ENCODE data around the gene DAB1.

The DAB1 gene

DNA sequence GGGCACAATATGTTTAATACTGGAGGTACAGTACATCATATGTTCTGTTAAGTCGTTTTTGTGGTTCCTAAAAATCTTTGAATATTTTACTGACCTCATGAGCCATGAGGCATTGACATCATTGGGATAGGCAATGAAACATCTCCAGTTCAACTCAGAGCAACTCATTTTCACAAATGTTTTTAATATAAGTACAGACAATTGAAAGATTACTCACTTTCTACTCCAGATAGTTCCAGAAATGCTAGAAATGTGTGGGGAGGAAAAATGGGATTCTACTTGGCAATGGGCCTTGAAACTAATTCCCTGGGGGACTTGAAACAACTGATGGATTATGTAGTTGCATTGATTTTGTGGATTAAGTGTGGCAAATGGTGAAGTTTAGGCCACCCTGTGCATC is 450.9 kb downstream of the DAB1 start:
- TF ChIP-seq, protein P1, sequence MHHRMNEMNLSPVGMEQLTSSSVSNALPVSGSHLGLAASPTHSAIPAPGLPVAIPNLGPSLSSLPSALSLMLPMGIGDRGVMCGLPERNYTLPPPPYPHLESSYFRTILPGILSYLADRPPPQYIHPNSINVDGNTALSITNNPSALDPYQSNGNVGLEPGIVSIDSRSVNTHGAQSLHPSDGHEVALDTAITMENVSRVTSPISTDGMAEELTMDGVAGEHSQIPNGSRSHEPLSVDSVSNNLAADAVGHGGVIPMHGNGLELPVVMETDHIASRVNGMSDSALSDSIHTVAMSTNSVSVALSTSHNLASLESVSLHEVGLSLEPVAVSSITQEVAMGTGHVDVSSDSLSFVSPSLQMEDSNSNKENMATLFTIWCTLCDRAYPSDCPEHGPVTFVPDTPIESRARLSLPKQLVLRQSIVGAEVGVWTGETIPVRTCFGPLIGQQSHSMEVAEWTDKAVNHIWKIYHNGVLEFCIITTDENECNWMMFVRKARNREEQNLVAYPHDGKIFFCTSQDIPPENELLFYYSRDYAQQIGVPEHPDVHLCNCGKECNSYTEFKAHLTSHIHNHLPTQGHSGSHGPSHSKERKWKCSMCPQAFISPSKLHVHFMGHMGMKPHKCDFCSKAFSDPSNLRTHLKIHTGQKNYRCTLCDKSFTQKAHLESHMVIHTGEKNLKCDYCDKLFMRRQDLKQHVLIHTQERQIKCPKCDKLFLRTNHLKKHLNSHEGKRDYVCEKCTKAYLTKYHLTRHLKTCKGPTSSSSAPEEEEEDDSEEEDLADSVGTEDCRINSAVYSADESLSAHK (tag by site-specific recombination; IDR thresholded peaks at IDR 0.05) = peak; percentile 41; the same call in 1 of the 2 replicates
- TF ChIP-seq, protein P2, sequence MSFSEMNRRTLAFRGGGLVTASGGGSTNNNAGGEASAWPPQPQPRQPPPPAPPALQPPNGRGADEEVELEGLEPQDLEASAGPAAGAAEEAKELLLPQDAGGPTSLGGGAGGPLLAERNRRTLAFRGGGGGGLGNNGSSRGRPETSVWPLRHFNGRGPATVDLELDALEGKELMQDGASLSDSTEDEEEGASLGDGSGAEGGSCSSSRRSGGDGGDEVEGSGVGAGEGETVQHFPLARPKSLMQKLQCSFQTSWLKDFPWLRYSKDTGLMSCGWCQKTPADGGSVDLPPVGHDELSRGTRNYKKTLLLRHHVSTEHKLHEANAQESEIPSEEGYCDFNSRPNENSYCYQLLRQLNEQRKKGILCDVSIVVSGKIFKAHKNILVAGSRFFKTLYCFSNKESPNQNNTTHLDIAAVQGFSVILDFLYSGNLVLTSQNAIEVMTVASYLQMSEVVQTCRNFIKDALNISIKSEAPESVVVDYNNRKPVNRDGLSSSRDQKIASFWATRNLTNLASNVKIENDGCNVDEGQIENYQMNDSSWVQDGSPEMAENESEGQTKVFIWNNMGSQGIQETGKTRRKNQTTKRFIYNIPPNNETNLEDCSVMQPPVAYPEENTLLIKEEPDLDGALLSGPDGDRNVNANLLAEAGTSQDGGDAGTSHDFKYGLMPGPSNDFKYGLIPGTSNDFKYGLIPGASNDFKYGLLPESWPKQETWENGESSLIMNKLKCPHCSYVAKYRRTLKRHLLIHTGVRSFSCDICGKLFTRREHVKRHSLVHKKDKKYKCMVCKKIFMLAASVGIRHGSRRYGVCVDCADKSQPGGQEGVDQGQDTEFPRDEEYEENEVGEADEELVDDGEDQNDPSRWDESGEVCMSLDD (tag by site-specific recombination; IDR thresholded peaks at IDR 0.05) = no peak
- TF ChIP-seq ZNF660 (tag by site-specific recombination; IDR thresholded peaks at IDR 0.05) = no peak
- H3K27ac ChIP-seq (ENCODE audit: extremely low read depth, low read depth, low read length) = no peak overlapping the region
- ChIA-PET POLR2A (no interaction called here), CTCF (no interaction called here)
- no peak overlapping the region for H3K4me3 ChIP-seq (ENCODE audit: low read depth, low read length)
- H3K36me3 ChIP-seq (ENCODE audit: control insufficient read depth in 2 of 2, insufficient read depth in 1 of 2, low read length in 2 of 2) = no peaks in the 10 kb centered on the region
- no peaks in the 10 kb centered on the region for H3K9me3 ChIP-seq (ENCODE audit: control insufficient read depth, insufficient read depth, low read depth, low read length)
- no peaks in the 10 kb centered on the region for H3K4me1 ChIP-seq (ENCODE audit: control insufficient read depth, insufficient read depth, low read length)

DNA sequence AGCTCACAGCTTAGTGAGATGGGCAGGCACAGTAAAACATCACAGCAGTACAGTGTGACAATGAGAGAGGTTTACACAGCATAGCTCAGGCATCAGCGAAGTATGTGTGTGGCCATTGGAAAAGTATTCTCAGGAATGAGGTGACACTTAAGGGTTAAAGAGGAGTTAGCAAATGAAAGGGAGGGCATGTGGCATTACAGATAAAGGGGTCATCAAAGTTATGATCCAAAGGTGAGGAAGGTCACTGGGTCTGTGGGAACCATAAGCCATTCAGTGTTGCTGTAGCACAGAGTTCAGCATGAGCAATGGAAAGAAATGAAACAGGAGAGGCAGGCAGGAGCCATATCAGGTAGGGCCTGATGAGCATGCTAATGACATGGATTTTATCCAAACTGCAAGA is 453.6 kb downstream of the DAB1 start:
- POLR2A ChIA-PET = no interaction called here
- no peak for TF ChIP-seq TRIM28 (IDR thresholded peaks at IDR 0.05; ENCODE audit: borderline replicate concordance, low read length)
- TF ChIP-seq ZNF274 (IDR thresholded peaks at IDR 0.05; ENCODE audit: low read length) = no peak
- TF ChIP-seq ZNF274 (tag by site-specific recombination; IDR thresholded peaks at IDR 0.05; ENCODE audit: borderline replicate concordance) = no peak
- TF ChIP-seq ZNF837 (tag by site-specific recombination; IDR thresholded peaks at IDR 0.05) = no peak
- H3K36me3 ChIP-seq (ENCODE audit: control insufficient read depth in 2 of 2, insufficient read depth in 1 of 2, low read length in 2 of 2) = no peaks in the 10 kb centered on the region
- no peak overlapping the region for H3K27ac ChIP-seq (ENCODE audit: extremely low read depth, low read depth, low read length)
- CTCF ChIA-PET = interaction anchor here (1.5 kb wide), 1 partner anchor 11 kb away, joined by 3 read pairs; no protein-coding TSS in a partner anchor
- H3K4me3 ChIP-seq (ENCODE audit: low read depth, low read length) = no peak overlapping the region
- H3K9me3 ChIP-seq (ENCODE audit: control insufficient read depth, insufficient read depth, low read depth, low read length) = no peaks in the 10 kb centered on the region
- no peaks in the 10 kb centered on the region for H3K4me1 ChIP-seq (ENCODE audit: control insufficient read depth, insufficient read depth, low read length)

DNA sequence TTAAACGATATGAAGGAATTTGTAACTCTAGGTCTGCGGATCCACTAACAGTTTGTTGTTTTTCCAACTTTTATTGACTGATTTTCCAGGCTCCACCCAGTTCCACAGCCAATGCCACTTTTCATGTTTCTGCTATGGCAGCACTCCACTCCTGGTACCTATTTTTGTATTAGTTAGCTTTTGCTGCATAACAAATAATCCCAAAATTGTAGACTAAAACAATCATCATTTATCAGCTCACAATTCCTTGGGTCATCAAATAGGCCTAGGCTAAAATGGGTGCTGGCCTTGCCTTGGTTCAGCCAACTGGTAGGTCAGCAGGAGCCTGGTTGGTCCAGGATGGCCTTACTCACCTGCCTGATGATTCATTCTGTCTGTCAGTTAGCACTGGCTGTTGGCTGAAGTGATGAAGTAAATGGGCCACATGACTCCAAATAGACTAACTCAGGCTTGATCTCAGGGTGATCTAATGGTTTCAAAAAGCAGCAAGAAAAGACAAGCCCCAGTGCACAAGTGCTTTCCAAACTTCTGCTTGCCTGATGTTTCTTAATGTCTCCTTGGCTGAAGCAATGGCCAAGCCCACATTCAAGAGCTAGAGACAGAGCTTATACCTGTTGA is 454.9 kb downstream of the DAB1 start:
- ChIA-PET POLR2A (interaction anchor here (0.6 kb wide), 1 partner anchor 1578 kb away, joined by 3 read pairs; the partner anchor contains the start of gene OMA1), CTCF (interaction anchor here (0.6 to 2.1 kb wide), 11 partner anchors 8 to 775 kb away, joined by 3 to 12 read pairs (median 5); no protein-coding TSS in a partner anchor)
- TF ChIP-seq RBAK (tag by site-specific recombination; IDR thresholded peaks at IDR 0.05) = peak; percentile 86
- TF ChIP-seq ZNF19 (tag by site-specific recombination; IDR thresholded peaks at IDR 0.05; ENCODE audit: low read depth) = no peak
- TF ChIP-seq ZNF768 (tag by site-specific recombination; IDR thresholded peaks at IDR 0.05) = no peak
- H3K4me1 ChIP-seq (ENCODE audit: control insufficient read depth, insufficient read depth, low read length) = no peaks in the 10 kb centered on the region
- no peak overlapping the region for H3K27ac ChIP-seq (ENCODE audit: extremely low read depth, low read depth, low read length)
- H3K36me3 ChIP-seq (ENCODE audit: control insufficient read depth in 2 of 2, insufficient read depth in 1 of 2, low read length in 2 of 2) = no peaks in the 10 kb centered on the region
- H3K9me3 ChIP-seq (ENCODE audit: control insufficient read depth, insufficient read depth, low read depth, low read length) = no peaks in the 10 kb centered on the region
- H3K4me3 ChIP-seq (ENCODE audit: low read depth, low read length) = no peak overlapping the region

DNA sequence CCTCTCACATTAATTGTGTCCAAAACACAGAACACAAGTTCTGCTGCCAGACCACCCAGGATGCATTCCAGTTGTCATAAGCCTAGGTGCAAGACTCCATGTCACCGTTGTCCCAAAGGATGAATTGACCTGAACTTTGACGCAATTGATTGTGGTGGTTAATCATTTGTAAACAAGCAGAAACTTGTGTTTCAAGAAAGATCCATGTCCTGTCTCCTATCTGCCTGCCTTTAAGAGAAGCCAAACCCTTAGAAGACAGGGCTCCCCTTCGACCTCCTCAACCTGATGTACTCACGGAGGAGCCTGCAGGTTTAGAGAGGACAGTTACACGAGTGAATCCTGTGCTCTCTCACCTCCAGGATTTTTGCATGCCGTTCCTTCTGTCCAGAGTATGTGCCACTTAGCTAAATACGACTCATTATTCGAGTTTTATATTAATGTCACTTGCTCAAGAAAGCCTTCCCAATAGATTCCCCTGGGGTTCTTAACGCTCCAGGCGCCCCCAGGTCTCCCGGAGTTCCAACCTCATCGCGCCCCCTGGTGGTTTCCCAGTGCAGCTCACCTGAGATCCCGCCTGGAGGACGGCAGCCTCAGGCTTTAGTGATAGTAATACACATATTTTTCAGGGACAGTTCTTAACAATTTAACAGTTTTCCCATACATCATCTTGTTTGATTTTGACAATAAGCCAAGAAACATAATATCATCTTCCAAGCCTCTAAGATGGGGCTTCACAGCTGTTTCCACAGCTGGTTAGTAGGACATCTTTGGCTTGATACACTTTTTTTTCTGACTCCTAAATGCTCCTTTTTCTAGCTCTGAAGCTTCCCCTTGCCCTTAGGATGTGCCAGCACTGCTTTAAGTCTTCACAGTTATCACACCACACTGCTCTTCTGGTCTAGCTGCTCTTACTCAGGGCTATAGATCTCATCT is 455.7 kb downstream of the DAB1 start:
- Histone ChIP-seq H3K27ac (ENCODE audit: extremely low read depth, low read depth, low read length) (no peak overlapping the region), H3K4me1 (ENCODE audit: control insufficient read depth, insufficient read depth, low read length) (no peaks in the 10 kb centered on the region), H3K36me3 (ENCODE audit: control insufficient read depth in 2 of 2, insufficient read depth in 1 of 2, low read length in 2 of 2) (no peaks in the 10 kb centered on the region), H3K9me3 (ENCODE audit: control insufficient read depth, insufficient read depth, low read depth, low read length) (no peaks in the 10 kb centered on the region), H3K4me3 (ENCODE audit: low read depth, low read length) (no peak overlapping the region)
- ChIA-PET POLR2A (no interaction called here), CTCF (interaction anchor here (0.6 to 2.1 kb wide), 16 partner anchors 9 to 776 kb away, joined by 3 to 12 read pairs (median 4); no protein-coding TSS in a partner anchor)
- TF ChIP-seq ZNF433 (tag by site-specific recombination; IDR thresholded peaks at IDR 0.05; ENCODE audit: low read depth) (no peak), MYNN (tag by site-specific recombination; IDR thresholded peaks at IDR 0.05; ENCODE audit: borderline replicate concordance) (no peak), ZNF768 (tag by site-specific recombination; IDR thresholded peaks at IDR 0.05) (no peak), ZNF354C (tag by site-specific recombination; IDR thresholded peaks at IDR 0.05; ENCODE audit: borderline replicate concordance, low read depth) (no peak), ZNF654 (tag by site-specific recombination; IDR thresholded peaks at IDR 0.05; ENCODE audit: low read depth) (0 out of 2 replicates have a peak, but pooled peaks have one; percentile 4), ZNF530 (tag by site-specific recombination; IDR thresholded peaks at IDR 0.05; ENCODE audit: low read depth) (no peak)
- TF ChIP-seq, protein P3, sequence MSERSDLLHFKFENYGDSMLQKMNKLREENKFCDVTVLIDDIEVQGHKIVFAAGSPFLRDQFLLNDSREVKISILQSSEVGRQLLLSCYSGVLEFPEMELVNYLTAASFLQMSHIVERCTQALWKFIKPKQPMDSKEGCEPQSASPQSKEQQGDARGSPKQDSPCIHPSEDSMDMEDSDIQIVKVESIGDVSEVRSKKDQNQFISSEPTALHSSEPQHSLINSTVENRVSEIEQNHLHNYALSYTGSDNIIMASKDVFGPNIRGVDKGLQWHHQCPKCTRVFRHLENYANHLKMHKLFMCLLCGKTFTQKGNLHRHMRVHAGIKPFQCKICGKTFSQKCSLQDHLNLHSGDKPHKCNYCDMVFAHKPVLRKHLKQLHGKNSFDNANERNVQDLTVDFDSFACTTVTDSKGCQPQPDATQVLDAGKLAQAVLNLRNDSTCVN (tag by site-specific recombination; optimal IDR thresholded peaks at IDR 0.05) = no peak
- TF ChIP-seq, protein P4, sequence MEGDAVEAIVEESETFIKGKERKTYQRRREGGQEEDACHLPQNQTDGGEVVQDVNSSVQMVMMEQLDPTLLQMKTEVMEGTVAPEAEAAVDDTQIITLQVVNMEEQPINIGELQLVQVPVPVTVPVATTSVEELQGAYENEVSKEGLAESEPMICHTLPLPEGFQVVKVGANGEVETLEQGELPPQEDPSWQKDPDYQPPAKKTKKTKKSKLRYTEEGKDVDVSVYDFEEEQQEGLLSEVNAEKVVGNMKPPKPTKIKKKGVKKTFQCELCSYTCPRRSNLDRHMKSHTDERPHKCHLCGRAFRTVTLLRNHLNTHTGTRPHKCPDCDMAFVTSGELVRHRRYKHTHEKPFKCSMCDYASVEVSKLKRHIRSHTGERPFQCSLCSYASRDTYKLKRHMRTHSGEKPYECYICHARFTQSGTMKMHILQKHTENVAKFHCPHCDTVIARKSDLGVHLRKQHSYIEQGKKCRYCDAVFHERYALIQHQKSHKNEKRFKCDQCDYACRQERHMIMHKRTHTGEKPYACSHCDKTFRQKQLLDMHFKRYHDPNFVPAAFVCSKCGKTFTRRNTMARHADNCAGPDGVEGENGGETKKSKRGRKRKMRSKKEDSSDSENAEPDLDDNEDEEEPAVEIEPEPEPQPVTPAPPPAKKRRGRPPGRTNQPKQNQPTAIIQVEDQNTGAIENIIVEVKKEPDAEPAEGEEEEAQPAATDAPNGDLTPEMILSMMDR (tag by site-specific recombination; IDR thresholded peaks at IDR 0.05) = peak; percentile 20; the same call in 1 of the 2 replicates
